H9 (cell line): ENCODE results near the gene ZNF606. TPM values are rescaled to one million over a fixed set of nuclear protein-coding genes. Genes with fewer than 3 reads are reported as not detected.

Experiments used
- DNase-seq: peaks from one replicate; pipeline ENCODE4 v3.0.0-alpha.2; 2017
- H2AFZ ChIP-seq: one replicate; pipeline ENCODE4 v1.6.1; 2013; ENCODE audit warnings: mild to moderate bottlenecking, low read length, control low read depth, moderate library complexity
- H2AK5ac ChIP-seq: 2 replicates; pipeline ENCODE4 v1.6.1; 2013; ENCODE audit warnings: low read length, control low read depth, mixed read lengths; ENCODE audit not compliant: insufficient read length
- H2BK120ac ChIP-seq: one replicate; pipeline ENCODE4 v1.6.1; 2013; ENCODE audit warnings: low read depth, mild to moderate bottlenecking, low read length, control low read depth, inconsistent platforms; ENCODE audit not compliant: poor library complexity, severe bottlenecking
- H2BK12ac ChIP-seq: 2 replicates; pipeline ENCODE4 v1.6.1; 2013; ENCODE audit warnings: low read length, control low read depth, mixed read lengths, low read depth; ENCODE audit not compliant: insufficient read length
- H2BK15ac ChIP-seq: 2 replicates; pipeline ENCODE4 v1.6.1; 2013; ENCODE audit warnings: low read depth, low read length, control low read depth
- H2BK20ac ChIP-seq: one replicate; pipeline ENCODE4 v1.6.1; 2013; ENCODE audit warnings: low read depth, mild to moderate bottlenecking, low read length, control low read depth, inconsistent platforms; ENCODE audit not compliant: poor library complexity, severe bottlenecking
- H2BK5ac ChIP-seq: 2 replicates; pipeline ENCODE4 v1.6.1; 2013; ENCODE audit warnings: low read length, control low read depth, mixed read lengths; ENCODE audit not compliant: insufficient read length
- H3K14ac ChIP-seq: 2 replicates; pipeline ENCODE4 v1.6.1; 2013; ENCODE audit warnings: low read length, control low read depth; ENCODE audit not compliant: insufficient read depth
- H3K18ac ChIP-seq: 2 replicates; pipeline ENCODE4 v1.6.1; 2013; ENCODE audit warnings: low read depth, mild to moderate bottlenecking, mixed read lengths, low read length, control low read depth; ENCODE audit not compliant: insufficient read length
- H3K23ac ChIP-seq: 2 replicates; pipeline ENCODE4 v1.6.1; 2013; ENCODE audit warnings: low read length, control low read depth, mixed read lengths, low read depth; ENCODE audit not compliant: insufficient read length
- H3K23me2 ChIP-seq: 2 replicates; pipeline ENCODE4 v1.6.1; 2013; ENCODE audit warnings: low read depth, mild to moderate bottlenecking, mixed read lengths, low read length, control low read depth; ENCODE audit not compliant: insufficient read length, poor library complexity, severe bottlenecking
- H3K27ac ChIP-seq: 2 replicates; pipeline ENCODE4 v1.5.1; 2013; ENCODE audit warnings: low read length, control low read depth, mixed read lengths, low read depth; ENCODE audit not compliant: insufficient read length
- H3K27me3 ChIP-seq: 2 replicates; pipeline ENCODE4 v1.6.1; 2013; ENCODE audit warnings: low read length, control low read depth, inconsistent platforms; ENCODE audit not compliant: insufficient read depth
- H3K4ac ChIP-seq: 2 replicates; pipeline ENCODE4 v1.6.1; 2013; ENCODE audit warnings: low read depth, mild to moderate bottlenecking, control low read depth, inconsistent platforms, low read length, moderate library complexity
- H3K4me1 ChIP-seq: 2 replicates; pipeline ENCODE4 v1.6.1; 2013; ENCODE audit warnings: low read length, control low read depth, inconsistent platforms; ENCODE audit not compliant: insufficient read depth
- H3K4me2 ChIP-seq: 2 replicates; pipeline ENCODE4 v1.6.1; 2013; ENCODE audit warnings: low read length, control low read depth, mixed read lengths; ENCODE audit not compliant: insufficient read length, insufficient read depth
- H3K56ac ChIP-seq: 2 replicates; pipeline ENCODE4 v1.6.1; 2013; ENCODE audit warnings: low read depth, mild to moderate bottlenecking, mixed read lengths, low read length, control low read depth; ENCODE audit not compliant: insufficient read length
- H3K79me1 ChIP-seq: 2 replicates; pipeline ENCODE4 v1.6.1; 2013; ENCODE audit warnings: low read depth, mild to moderate bottlenecking, moderate library complexity, low read length, control low read depth, inconsistent platforms; ENCODE audit not compliant: insufficient read depth, poor library complexity, severe bottlenecking
- H3K79me2 ChIP-seq: 2 replicates; pipeline ENCODE4 v1.6.1; 2013; ENCODE audit warnings: low read length, control low read depth, inconsistent platforms; ENCODE audit not compliant: insufficient read depth
- H3K9ac ChIP-seq: 2 replicates; pipeline ENCODE4 v1.6.1; 2013; ENCODE audit warnings: low read length, control low read depth, mixed read lengths; ENCODE audit not compliant: insufficient read length; ENCODE audit errors: extremely low read depth
- H3K9me3 ChIP-seq: one replicate; pipeline ENCODE4 v1.6.1; 2013; ENCODE audit warnings: low read depth, low read length, inconsistent platforms; ENCODE audit not compliant: control insufficient read depth
- H3T11ph ChIP-seq: one replicate; pipeline ENCODE4 v1.6.1; 2013; ENCODE audit warnings: mild to moderate bottlenecking, low read length, control low read depth, inconsistent platforms
- H4K20me1 ChIP-seq: one replicate; pipeline ENCODE4 v1.6.1; 2013; ENCODE audit not compliant: control insufficient read depth, insufficient read length, insufficient read depth
- H4K5ac ChIP-seq: 2 replicates; pipeline ENCODE4 v1.6.1; 2013; ENCODE audit warnings: low read depth, mild to moderate bottlenecking, mixed read lengths, low read length, control low read depth; ENCODE audit not compliant: insufficient read length
- H4K8ac ChIP-seq: replicated peaks from 2 replicates; pipeline ENCODE4 v1.6.1; 2013; ENCODE audit warnings: low read length, control low read depth, mixed read lengths, low read depth; ENCODE audit not compliant: insufficient read length
- H4K91ac ChIP-seq: 2 replicates; pipeline ENCODE4 v1.6.1; 2013; ENCODE audit warnings: low read depth, mild to moderate bottlenecking, moderate library complexity, mixed read lengths, low read length, control low read depth; ENCODE audit not compliant: insufficient read length
- H3K27ac Mint-ChIP-seq, 3 experiments: 2 replicates in 2 of 3; 3 replicates in 1 of 3; pipeline ENCODE4 v1.8.0; 2020 to 2021; ENCODE audit warnings: mixed read lengths in 3 of 3, mild to moderate bottlenecking in 1 of 3, moderate library complexity in 1 of 3
- H3K27me3 Mint-ChIP-seq: 2 replicates; pipeline ENCODE4 v1.8.0; 2021; ENCODE audit warnings: low read depth, mild to moderate bottlenecking, moderate library complexity, mixed read lengths
- H3K36me3 Mint-ChIP-seq, 3 experiments: 2 replicates in 2 of 3; 3 replicates in 1 of 3; pipeline ENCODE4 v1.8.0; 2020 to 2021; ENCODE audit warnings: low read depth in 3 of 3, mixed read lengths in 3 of 3; ENCODE audit not compliant: insufficient read depth in 1 of 3
- H3K4me1 Mint-ChIP-seq, 2 experiments: 2 replicates each; pipeline ENCODE4 v1.8.0; 2020; ENCODE audit warnings: mixed read lengths in 2 of 2
- H3K4me3 Mint-ChIP-seq, 2 experiments: 2 replicates in 1 of 2; 3 replicates in 1 of 2; pipeline ENCODE4 v1.8.0; 2020 to 2021; ENCODE audit warnings: mild to moderate bottlenecking in 2 of 2, mixed read lengths in 2 of 2, moderate library complexity in 1 of 2
- H3K9me3 Mint-ChIP-seq, 2 experiments: 2 replicates in 1 of 2; 3 replicates in 1 of 2; pipeline ENCODE4 v1.8.0; 2020; ENCODE audit warnings: mild to moderate bottlenecking in 2 of 2, mixed read lengths in 2 of 2, moderate library complexity in 1 of 2
- WGBS: extraction: QIAGEN DNeasy Blood & Tissue Kit; methylation state at CpG from one replicate; pipeline ENCODE4 v1.1.7; 2013; ENCODE audit warnings: missing lambda C conversion rate, low lambda C conversion rate, mixed read lengths; ENCODE audit not compliant: insufficient read length; ENCODE audit errors: extremely low coverage; 5-methylcytosine and 5-hydroxymethylcytosine counted together
- total RNA-seq: library from RNA; stranded (reverse); gene quantifications from 2 replicates; pipeline ENCODE4 v1.2.1, GENCODE V29; 2021
- TF ChIP-seq, protein P1 (sequence below): fragments of 200-600 bp; sonication (generic); conservative IDR thresholded peaks from 3 replicates; pipeline ENCODE4 v1.8.0; 2021; ENCODE audit warnings: antibody characterized with exemption, mild to moderate bottlenecking

Gene ZNF606
- total RNA-seq, 1 experiment from 2014 or later, result 13.4 TPM

DNA sequence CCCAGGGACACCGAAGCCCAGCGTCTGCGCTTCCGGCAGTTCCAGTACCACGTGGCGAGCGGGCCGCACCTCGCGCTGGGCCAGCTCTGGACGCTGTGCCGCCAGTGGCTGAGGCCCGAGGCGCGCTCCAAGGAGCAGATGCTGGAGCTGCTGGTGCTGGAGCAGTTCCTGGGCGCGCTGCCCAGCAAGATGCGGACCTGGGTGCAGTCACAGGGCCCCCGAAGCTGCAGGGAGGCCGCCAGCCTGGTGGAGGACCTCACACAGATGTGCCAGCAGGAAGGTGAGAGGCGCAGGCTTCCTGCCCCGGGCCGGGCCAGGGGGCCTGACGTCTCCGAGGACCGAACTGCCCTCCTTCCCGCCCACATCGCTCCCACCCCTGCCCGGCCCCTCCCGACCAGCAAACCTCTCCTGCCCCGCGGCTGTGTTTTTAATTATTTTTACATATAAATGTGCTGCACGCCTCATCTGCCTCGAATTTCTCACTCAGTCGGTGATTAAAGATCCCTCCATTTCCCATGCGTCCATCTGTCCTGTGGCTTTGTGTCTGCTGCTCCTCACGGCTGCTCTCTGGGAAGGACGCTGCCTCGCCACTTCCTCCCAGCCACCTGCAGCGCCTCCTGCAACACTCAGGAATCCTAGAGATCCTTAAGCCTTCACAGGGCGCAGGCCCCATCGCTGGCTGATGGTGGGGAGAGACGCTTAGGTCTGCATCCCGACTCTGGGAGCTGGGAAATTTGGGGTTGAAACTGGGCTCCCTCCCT is 35.5 kb upstream of the ZNF606 start:
- Histone ChIP-seq H2AK5ac (no peak overlapping the region), H4K8ac (no peak overlapping the region), H3K23me2 (no peaks in the 10 kb centered on the region), H3K4me2 (peak overlapping the region; percentile 3), H3K14ac (peak overlapping the region; percentile 78; the same call in 1 of the 2 replicates), H3T11ph (no peak overlapping the region), H3K56ac (no peak overlapping the region), H4K20me1 (no peaks in the 10 kb centered on the region), H3K27me3 (no peaks in the 10 kb centered on the region; the same call in 1 of the 2 replicates), H4K5ac (no peak overlapping the region), H3K23ac (no peak overlapping the region), H3K4me1 (no peaks in the 10 kb centered on the region), H2BK20ac (no peak overlapping the region), H2BK5ac (no peak overlapping the region), H3K9me3 (no peaks in the 10 kb centered on the region), H3K9ac (no peak overlapping the region), H2BK15ac (no peak overlapping the region), H3K4ac (no peak overlapping the region), H4K91ac (no peak overlapping the region), H3K79me1 (no peaks in the 10 kb centered on the region), H2BK12ac (no peak overlapping the region), H3K79me2 (no peaks in the 10 kb centered on the region), H2AFZ (no peak overlapping the region), H2BK120ac (no peak overlapping the region), H3K18ac (peak overlapping the region; percentile 33), H3K27ac (no peak overlapping the region)
- TF ChIP-seq, protein P1, sequence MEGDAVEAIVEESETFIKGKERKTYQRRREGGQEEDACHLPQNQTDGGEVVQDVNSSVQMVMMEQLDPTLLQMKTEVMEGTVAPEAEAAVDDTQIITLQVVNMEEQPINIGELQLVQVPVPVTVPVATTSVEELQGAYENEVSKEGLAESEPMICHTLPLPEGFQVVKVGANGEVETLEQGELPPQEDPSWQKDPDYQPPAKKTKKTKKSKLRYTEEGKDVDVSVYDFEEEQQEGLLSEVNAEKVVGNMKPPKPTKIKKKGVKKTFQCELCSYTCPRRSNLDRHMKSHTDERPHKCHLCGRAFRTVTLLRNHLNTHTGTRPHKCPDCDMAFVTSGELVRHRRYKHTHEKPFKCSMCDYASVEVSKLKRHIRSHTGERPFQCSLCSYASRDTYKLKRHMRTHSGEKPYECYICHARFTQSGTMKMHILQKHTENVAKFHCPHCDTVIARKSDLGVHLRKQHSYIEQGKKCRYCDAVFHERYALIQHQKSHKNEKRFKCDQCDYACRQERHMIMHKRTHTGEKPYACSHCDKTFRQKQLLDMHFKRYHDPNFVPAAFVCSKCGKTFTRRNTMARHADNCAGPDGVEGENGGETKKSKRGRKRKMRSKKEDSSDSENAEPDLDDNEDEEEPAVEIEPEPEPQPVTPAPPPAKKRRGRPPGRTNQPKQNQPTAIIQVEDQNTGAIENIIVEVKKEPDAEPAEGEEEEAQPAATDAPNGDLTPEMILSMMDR, result no peak
- Mint-ChIP-seq H3K27me3 (peaks cover 29% of the 10 kb centered on the region), H3K27ac (peak overlapping the region in 2 of 3 experiments; percentile 53 to 78; a peak in 3 of 7 replicates), H3K9me3 (peaks cover 51 to 70% of the 10 kb centered on the region in 2 experiments), H3K4me3 (peak overlapping the region in 1 of 2 experiments; percentile 59; a peak in 3 of 5 replicates), H3K36me3 (peaks cover 6 to 17% (median 10%) of the 10 kb centered on the region in 3 experiments; a peak in 6 of 7 replicates), H3K4me1 (peaks cover 8 to 19% of the 10 kb centered on the region in 2 experiments)
- no CpG with 5 or more reads among the region's 44 CpGs for WGBS
- DNase-seq, result peak; percentile 74
